Fibroblast of villous mesenchyme (primary cell): ENCODE data around the gene GEN1. TPM values are rescaled to one million over a fixed set of nuclear protein-coding genes. Genes with fewer than 3 reads are reported as not detected.

Source experiments
- DNase-seq: peaks from one replicate; pipeline ENCODE4 v3.0.0-alpha.2; 2010; ENCODE audit warnings: low read depth
- H3K4me3 ChIP-seq: 2 replicates; pipeline ENCODE4 v1.5.1; 2011; ENCODE audit warnings: low read depth, mild to moderate bottlenecking, low read length
- CTCF ChIP-seq: IDR thresholded peaks from 2 replicates; pipeline ENCODE4 v1.5.1; 2012; ENCODE audit warnings: low read depth, mild to moderate bottlenecking, low read length; ENCODE audit not compliant: insufficient read depth
- total RNA-seq: library from RNA; depleted of rRNA; stranded (reverse); fragments of >200 nt; gene quantifications from 2 replicates; pipeline ENCODE4 v1.2.3, GENCODE V29; 2012

The GEN1 gene
- total RNA-seq, 1 donor = 18.6 TPM

- no peak for DNase-seq
- H3K4me3 ChIP-seq = peak overlapping the region; percentile 86
- no peak for TF ChIP-seq CTCF
These were observed 1.7 kb upstream of the GEN1 start for GRCh38 chr2:17752246-17752645.

DNA sequence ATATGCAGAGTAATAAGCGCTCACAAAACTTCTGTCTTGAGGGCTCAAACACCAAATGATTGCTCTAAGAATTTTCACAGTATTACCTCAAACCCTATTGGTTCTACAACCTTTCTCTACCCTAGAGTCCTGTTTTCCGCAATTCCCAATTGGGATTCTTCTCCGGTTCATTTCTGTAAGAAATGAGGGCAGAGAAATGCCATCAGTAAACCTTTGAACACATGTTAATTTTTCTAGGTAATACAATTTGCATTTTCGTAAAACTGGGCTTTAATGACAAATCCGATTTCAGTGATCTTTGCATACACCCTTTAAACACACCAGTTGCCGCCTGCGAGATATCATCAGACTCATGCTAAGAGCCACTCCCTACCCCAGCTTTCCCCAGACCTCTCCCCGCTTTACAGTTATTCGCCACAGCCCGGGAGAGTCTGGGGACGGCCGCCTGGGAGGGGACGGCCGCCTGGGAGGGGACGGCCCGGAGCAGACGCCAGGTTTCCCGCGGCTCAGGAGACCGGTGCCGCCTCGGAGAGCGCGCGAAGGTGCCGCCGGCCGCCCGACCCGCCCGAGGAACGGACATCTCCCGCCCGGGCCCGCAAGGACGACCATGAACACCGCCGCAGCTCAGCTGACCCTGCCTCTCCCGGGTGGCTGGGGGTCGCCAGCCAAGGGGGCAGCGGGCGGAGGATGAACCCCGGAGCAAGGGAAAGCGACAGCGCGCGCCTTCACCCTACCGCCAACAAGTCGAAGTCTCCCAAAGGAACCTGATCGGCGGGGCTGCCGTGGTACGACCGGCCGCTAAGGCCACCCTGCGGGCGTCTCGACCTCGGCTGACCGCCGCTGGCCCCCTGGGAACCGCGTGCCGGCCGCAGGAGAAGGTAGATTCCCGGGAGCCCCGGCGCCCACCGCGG, 791 bp upstream of the GEN1 start:
- no peak for TF ChIP-seq CTCF
- H3K4me3 ChIP-seq = peak overlapping the region; percentile 86
- DNase-seq = peak; percentile 46

DNA sequence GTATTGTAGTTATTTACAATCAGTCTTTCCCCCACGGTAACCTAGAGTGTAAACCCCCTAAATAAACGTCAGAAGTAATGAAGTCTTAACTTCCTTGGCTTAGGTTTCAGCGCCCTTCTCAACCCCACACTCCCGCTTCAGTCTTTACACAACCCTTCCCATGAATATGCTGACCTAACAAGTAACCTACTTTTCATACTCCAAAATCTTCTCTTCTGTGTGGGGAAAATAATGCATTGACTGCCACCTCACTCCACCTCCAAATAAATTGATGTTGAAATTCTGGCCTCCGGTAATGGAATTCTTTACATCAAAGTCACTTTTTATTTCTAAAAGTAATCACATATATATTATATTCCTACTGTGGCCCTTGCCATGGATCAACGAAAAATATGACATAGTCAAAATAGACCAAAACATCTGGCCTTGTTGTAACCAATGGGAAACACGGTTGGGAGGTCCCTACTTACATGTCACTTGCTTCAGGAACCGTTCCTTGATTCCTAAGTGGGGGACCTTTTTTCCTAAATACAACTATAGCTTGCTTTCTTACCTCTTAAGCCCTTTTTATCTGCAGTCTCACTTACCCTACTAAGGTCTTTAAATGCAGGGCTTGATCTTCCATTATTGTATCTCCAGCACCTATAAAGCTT, 961 bp downstream of the GEN1 start:
- peak overlapping the region; percentile 86 for H3K4me3 ChIP-seq
- DNase-seq = peak; percentile 36
- TF ChIP-seq CTCF = no peak

DNA sequence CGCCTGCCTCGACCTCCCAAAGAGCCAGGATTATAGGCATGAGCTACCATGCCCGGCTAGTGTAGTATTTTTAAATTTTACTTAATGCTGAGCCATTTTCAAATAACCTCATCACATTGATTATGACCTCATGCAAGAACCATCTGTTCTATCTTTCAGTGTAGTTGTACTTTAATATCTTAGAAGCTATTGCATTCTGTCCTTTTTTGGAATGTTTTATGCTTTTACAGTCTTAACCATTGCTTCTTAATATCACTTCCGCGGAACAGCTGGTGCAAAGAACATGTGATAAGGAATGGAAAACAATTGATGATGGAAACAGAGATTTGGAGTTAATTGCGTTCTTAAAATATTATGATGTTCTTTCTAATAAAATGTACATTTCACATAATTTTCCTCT, 2.7 kb downstream of the GEN1 start:
- H3K4me3 ChIP-seq = no peak overlapping the region
- TF ChIP-seq CTCF = no peak
- DNase-seq = no peak

GRCh38 chr2:17757321-17757720, 3.4 kb downstream of the GEN1 start:
- no peak overlapping the region for H3K4me3 ChIP-seq
- TF ChIP-seq CTCF = no peak
- no peak for DNase-seq

DNA sequence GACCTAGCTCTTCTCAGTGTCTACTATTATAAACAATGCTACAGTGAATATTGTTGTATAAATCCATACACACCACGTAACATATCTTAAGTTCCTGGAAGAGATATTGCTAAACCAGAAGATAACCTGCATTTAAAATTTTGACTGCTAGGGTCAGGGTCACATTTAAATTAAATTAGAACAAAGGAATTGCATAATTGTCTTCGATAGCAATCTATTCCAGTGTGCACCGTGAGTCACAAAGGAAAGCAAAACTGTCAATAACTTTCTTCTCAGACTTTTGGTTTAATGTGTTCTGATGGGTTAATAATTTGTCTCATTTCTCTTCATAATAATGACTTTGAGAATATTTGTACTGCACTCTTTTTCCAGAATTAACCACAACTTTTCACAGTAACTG, 4.2 kb downstream of the GEN1 start:
- no peak for TF ChIP-seq CTCF
- H3K4me3 ChIP-seq = no peak overlapping the region
- DNase-seq = no peak

DNA sequence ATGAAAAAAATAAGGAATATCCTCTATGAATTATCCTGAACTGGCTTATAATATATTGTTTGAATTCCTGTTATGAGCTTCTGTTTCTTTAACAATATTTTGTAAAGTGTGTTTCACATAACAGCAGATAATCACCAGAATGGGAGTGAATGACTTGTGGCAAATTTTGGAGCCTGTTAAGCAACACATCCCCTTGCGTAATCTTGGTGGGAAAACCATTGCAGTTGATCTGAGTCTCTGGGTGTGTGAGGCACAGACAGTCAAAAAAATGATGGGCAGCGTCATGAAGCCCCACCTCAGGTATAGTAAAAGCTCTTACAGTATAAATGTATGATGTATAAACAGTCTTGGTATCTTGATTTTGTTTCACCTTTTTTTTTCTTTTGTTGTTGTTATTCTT, 5.9 kb downstream of the GEN1 start:
- peak; percentile 60 for DNase-seq
- TF ChIP-seq CTCF = no peak
- H3K4me3 ChIP-seq = no peak overlapping the region
